Fibroblast of villous mesenchyme (primary cell): Measurements from ENCODE around the gene HS2ST1. TPM values are rescaled to one million over a fixed set of nuclear protein-coding genes. Genes with fewer than 3 reads are reported as not detected.
"Not testable (repeated sequence)": the region's sequence is repeated elsewhere in the genome, so short reads cannot be mapped to it uniquely, and the experiment has no call there.

ENCODE experiments used
- DNase-seq: peaks from one replicate; pipeline ENCODE4 v3.0.0-alpha.2; 2010; ENCODE audit warnings: low read depth
- H3K4me3 ChIP-seq: 2 replicates; pipeline ENCODE4 v1.5.1; 2011; ENCODE audit warnings: low read depth, mild to moderate bottlenecking, low read length
- CTCF ChIP-seq: IDR thresholded peaks from 2 replicates; pipeline ENCODE4 v1.5.1; 2012; ENCODE audit warnings: low read depth, mild to moderate bottlenecking, low read length; ENCODE audit not compliant: insufficient read depth
- total RNA-seq: library from RNA; depleted of rRNA; stranded (reverse); fragments of >200 nt; gene quantifications from 2 replicates; pipeline ENCODE4 v1.2.3, GENCODE V29; 2012

The HS2ST1 gene
- total RNA-seq: 18.4 and 18.6 TPM in 2 replicates

- H3K4me3 ChIP-seq: peak within 1 kb of the TSS; percentile 98
- no peak for TF ChIP-seq CTCF
- DNase-seq: no peak
These were observed at the start of gene HS2ST1 for GRCh38 chr1:86914601-86914997. Gene HS2ST1 (plus strand): TSS chr1:86914635.

- H3K4me3 ChIP-seq: no peak overlapping the region
- no peak for DNase-seq
- TF ChIP-seq CTCF: no peak
These were observed 48.3 kb upstream of the HS2ST1 start for GRCh38 chr1:86865973-86866637.

- TF ChIP-seq CTCF: no peak
- DNase-seq: peak; percentile 77
- no peak overlapping the region for H3K4me3 ChIP-seq
These were observed 47.8 kb upstream of the HS2ST1 start for GRCh38 chr1:86866665-86867064.

GRCh38 chr1:86867278-86867677, 47.2 kb upstream of the HS2ST1 start:
- H3K4me3 ChIP-seq, DNase-seq: not testable (repeated sequence)

- no peak overlapping the region for H3K4me3 ChIP-seq
- peak; percentile 31 for DNase-seq
- no peak for TF ChIP-seq CTCF
These were observed 46.0 kb upstream of the HS2ST1 start for GRCh38 chr1:86868477-86868876.

GRCh38 chr1:86871001-86871400, 43.4 kb upstream of the HS2ST1 start:
- H3K4me3 ChIP-seq: no peak overlapping the region
- DNase-seq: no peak
- no peak for TF ChIP-seq CTCF

- H3K4me3 ChIP-seq: no peak overlapping the region
- no peak for TF ChIP-seq CTCF
- peak; percentile 15 for DNase-seq
These were observed 42.3 kb upstream of the HS2ST1 start for GRCh38 chr1:86872086-86872485.
